Stomach (tissue), 4 donors: ENCODE measurements around the gene B2M.

ENCODE experiments used
- POLR2AphosphoS5 ChIP-seq, 3 donors: sonication (generic); formaldehyde crosslinking; IDR thresholded peaks; one replicate each; pipeline ENCODE4 v1.6.1; 2016; ENCODE audit warnings: antibody characterized with exemption in 3 of 3
- TF ChIP-seq, protein P1 (sequence below), 7 experiments: fragments of 450-650 bp in 4 of 7; fragments of 200-600 bp in 3 of 7; sonication (generic) in 3 of 7; IDR thresholded peaks; one replicate each; pipeline ENCODE4 v1.5.1; 2016 to 2019; ENCODE audit warnings: antibody characterized with exemption in 7 of 7, control low read depth in 2 of 7, mild to moderate bottlenecking in 1 of 7

- TF ChIP-seq, protein P1, sequence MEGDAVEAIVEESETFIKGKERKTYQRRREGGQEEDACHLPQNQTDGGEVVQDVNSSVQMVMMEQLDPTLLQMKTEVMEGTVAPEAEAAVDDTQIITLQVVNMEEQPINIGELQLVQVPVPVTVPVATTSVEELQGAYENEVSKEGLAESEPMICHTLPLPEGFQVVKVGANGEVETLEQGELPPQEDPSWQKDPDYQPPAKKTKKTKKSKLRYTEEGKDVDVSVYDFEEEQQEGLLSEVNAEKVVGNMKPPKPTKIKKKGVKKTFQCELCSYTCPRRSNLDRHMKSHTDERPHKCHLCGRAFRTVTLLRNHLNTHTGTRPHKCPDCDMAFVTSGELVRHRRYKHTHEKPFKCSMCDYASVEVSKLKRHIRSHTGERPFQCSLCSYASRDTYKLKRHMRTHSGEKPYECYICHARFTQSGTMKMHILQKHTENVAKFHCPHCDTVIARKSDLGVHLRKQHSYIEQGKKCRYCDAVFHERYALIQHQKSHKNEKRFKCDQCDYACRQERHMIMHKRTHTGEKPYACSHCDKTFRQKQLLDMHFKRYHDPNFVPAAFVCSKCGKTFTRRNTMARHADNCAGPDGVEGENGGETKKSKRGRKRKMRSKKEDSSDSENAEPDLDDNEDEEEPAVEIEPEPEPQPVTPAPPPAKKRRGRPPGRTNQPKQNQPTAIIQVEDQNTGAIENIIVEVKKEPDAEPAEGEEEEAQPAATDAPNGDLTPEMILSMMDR (IDR thresholded peaks at IDR 0.05) = no peak
- TF ChIP-seq POLR2AphosphoS5 (IDR thresholded peaks at IDR 0.05) = peak in 1 of 3 donors; percentile 2
Observed at GRCh38 chr15:44719293-44719999, 8.1 kb downstream of the B2M start.
